Peyer's patch (tissue), 4 donors: ENCODE data around the gene SNTG2.
"Not testable (repeated sequence)": the region's sequence is repeated elsewhere in the genome, so short reads cannot be mapped to it uniquely, and the experiment has no call there.

Source experiments
- CTCF ChIP-seq, 6 experiments: fragments of 450-650 bp in 4 of 6; fragments of 200-600 bp in 2 of 6; sonication (generic) in 1 of 6; IDR thresholded peaks; one replicate each; pipeline ENCODE4 v1.5.1; 2017 to 2019; ENCODE audit warnings: antibody characterized with exemption in 6 of 6, mild to moderate bottlenecking in 3 of 6, moderate library complexity in 1 of 6
- POLR2A ChIP-seq, 2 donors: fragments of 450-650 bp; IDR thresholded peaks; one replicate each; pipeline ENCODE4 v1.5.1; 2017; ENCODE audit warnings: antibody characterized with exemption in 2 of 2, mild to moderate bottlenecking in 2 of 2, moderate library complexity in 2 of 2

GRCh38 chr2:1229596-1229995 is 278.9 kb downstream of the SNTG2 start:
- not testable (repeated sequence) for TF ChIP-seq CTCF, POLR2A (IDR thresholded peaks at IDR 0.05)
